IMR-90 (cell line): ENCODE data around the gene GRIK5. TPM values are rescaled to one million over a fixed set of nuclear protein-coding genes. Genes with fewer than 3 reads are reported as not detected.

ENCODE experiments used
- ATAC-seq: fragments of 200-7000 bp; cut with Tn5 transposase; 2 replicates; pipeline ENCODE4 v1.9.1; 2020; ENCODE audit warnings: low read depth, mild to moderate bottlenecking, moderate library complexity
- BruUV-seq: library from RNA; stranded (reverse); fragments of 400-500 nt; replicated peaks from 2 replicates; lab custom pipeline; 2021; lab: Mats Ljungman, UMichigan
- CTCF ChIA-PET: fragments of 300-600 bp; formaldehyde crosslinking; extraction: SDS; loops from one replicate; lab custom pipeline; 2021; ENCODE audit warnings: antibody characterized with exemption; lab: Yijun Ruan, JAX
- POLR2A ChIA-PET: fragments of 300-600 bp; sonication (Branson Sonifier 250); formaldehyde crosslinking; loops from one replicate; lab custom pipeline; 2022; ENCODE audit warnings: antibody characterized with exemption; ENCODE audit not compliant: unreplicated experiment; lab: Charles Lee
- DNase-seq: peaks from one replicate; pipeline ENCODE4 v3.0.0; 2013
- H2AFZ ChIP-seq: replicated peaks from 2 replicates; pipeline ENCODE3; 2013; ENCODE audit warnings: low read length, mild to moderate bottlenecking; ENCODE audit not compliant: poor library complexity
- H2AK5ac ChIP-seq: 2 replicates; pipeline ENCODE4 v1.6.1; 2013; ENCODE audit warnings: low read depth, low read length, inconsistent platforms
- H2AK9ac ChIP-seq: replicated peaks from 2 replicates; pipeline ENCODE3; 2013; ENCODE audit warnings: mild to moderate bottlenecking, low read depth, low read length, moderate library complexity; ENCODE audit not compliant: poor library complexity
- H2BK120ac ChIP-seq: 2 replicates; pipeline ENCODE4 v1.6.1; 2013; ENCODE audit warnings: low read depth, low read length, inconsistent platforms
- H2BK15ac ChIP-seq: 3 replicates; pipeline ENCODE4 v1.6.1; 2013; ENCODE audit warnings: low read depth, low read length, inconsistent platforms
- H2BK20ac ChIP-seq: 2 replicates; pipeline ENCODE4 v1.6.1; 2013; ENCODE audit warnings: low read depth, mild to moderate bottlenecking, inconsistent platforms, low read length, moderate library complexity
- H2BK5ac ChIP-seq: 2 replicates; pipeline ENCODE4 v1.6.1; 2013; ENCODE audit warnings: mild to moderate bottlenecking, low read depth, low read length, inconsistent platforms; ENCODE audit not compliant: poor library complexity, severe bottlenecking
- H3K14ac ChIP-seq: replicated peaks from 2 replicates; pipeline ENCODE4 v1.6.1; 2013; ENCODE audit warnings: low read depth, low read length, inconsistent platforms
- H3K18ac ChIP-seq: 2 replicates; pipeline ENCODE4 v1.6.1; 2013; ENCODE audit warnings: low read depth, low read length, control low read depth
- H3K23ac ChIP-seq: 2 replicates; pipeline ENCODE4 v1.6.1; 2013; ENCODE audit warnings: low read depth, low read length, inconsistent platforms
- H3K27ac ChIP-seq: 2 replicates; pipeline ENCODE4 v1.5.1; 2013; ENCODE audit warnings: mild to moderate bottlenecking, control low read depth, low read length; ENCODE audit not compliant: insufficient read depth
- H3K27me3 ChIP-seq: 2 replicates; pipeline ENCODE4 v1.6.1; 2013; ENCODE audit warnings: low read length; ENCODE audit not compliant: control insufficient read depth, insufficient read depth
- H3K36me3 ChIP-seq: 2 replicates; pipeline ENCODE4 v1.6.1; 2013; ENCODE audit warnings: low read length, mixed read lengths; ENCODE audit not compliant: control insufficient read depth, insufficient read depth
- H3K4ac ChIP-seq: 2 replicates; pipeline ENCODE4 v1.6.1; 2013; ENCODE audit warnings: low read depth, low read length, inconsistent platforms
- H3K4me1 ChIP-seq: 2 replicates; pipeline ENCODE4 v1.6.1; 2013; ENCODE audit warnings: low read length, mixed read lengths; ENCODE audit not compliant: control insufficient read depth, insufficient read depth
- H3K4me2 ChIP-seq: 2 replicates; pipeline ENCODE4 v1.6.1; 2013; ENCODE audit warnings: low read depth, mild to moderate bottlenecking, control low read depth, low read length, moderate library complexity
- H3K4me3 ChIP-seq: 2 replicates; pipeline ENCODE4 v1.5.1; 2013; ENCODE audit warnings: low read depth, mild to moderate bottlenecking, control low read depth, low read length, moderate library complexity; ENCODE audit not compliant: insufficient read depth
- H3K56ac ChIP-seq: 2 replicates; pipeline ENCODE4 v1.6.1; 2013; ENCODE audit warnings: low read length, inconsistent platforms; ENCODE audit not compliant: insufficient read depth; ENCODE audit errors: extremely low read depth
- H3K79me1 ChIP-seq, 2 experiments: 2 replicates each; pipeline ENCODE4 v1.6.1; 2013; ENCODE audit warnings: low read length in 2 of 2, inconsistent platforms in 1 of 2, low read depth in 1 of 2
- H3K9ac ChIP-seq: 2 replicates; pipeline ENCODE4 v1.6.1; 2013; ENCODE audit warnings: low read depth, low read length, control low read depth
- H3K9me1 ChIP-seq: 2 replicates; pipeline ENCODE4 v1.6.1; 2013; ENCODE audit warnings: low read length, inconsistent platforms; ENCODE audit not compliant: insufficient read depth
- H3K9me3 ChIP-seq: 2 replicates; pipeline ENCODE4 v1.6.1; 2013; ENCODE audit warnings: low read length; ENCODE audit not compliant: control insufficient read depth, insufficient read depth
- H4K20me1 ChIP-seq: 2 replicates; pipeline ENCODE4 v1.6.1; 2013; ENCODE audit warnings: low read length, inconsistent platforms; ENCODE audit not compliant: insufficient read depth
- H4K5ac ChIP-seq: 2 replicates; pipeline ENCODE4 v1.6.1; 2013; ENCODE audit warnings: mild to moderate bottlenecking, low read depth, low read length, control low read depth
- H4K8ac ChIP-seq, 2 experiments: 2 replicates each; pipeline ENCODE4 v1.6.1; 2013; ENCODE audit warnings: low read depth in 2 of 2, low read length in 2 of 2, control low read depth in 1 of 2, inconsistent platforms in 1 of 2
- H4K91ac ChIP-seq: 2 replicates; pipeline ENCODE4 v1.6.1; 2013; ENCODE audit warnings: low read depth, low read length, inconsistent platforms; ENCODE audit not compliant: insufficient read depth
- CEBPB ChIP-seq: IDR thresholded peaks from 2 replicates; pipeline ENCODE4 v1.6.1; 2012; ENCODE audit warnings: low read depth, low read length, improper control_type of control experiment
- CHD1 ChIP-seq: IDR thresholded peaks from 2 replicates; pipeline ENCODE4 v1.6.1; 2012; ENCODE audit warnings: low read depth, low read length, improper control_type of control experiment
- FOS ChIP-seq: fragments of 150-350 bp; IDR thresholded peaks from 2 replicates; pipeline ENCODE4 v1.6.1; 2016; ENCODE audit warnings: low read depth, low read length
- MAZ ChIP-seq: IDR thresholded peaks from 2 replicates; pipeline ENCODE4 v1.6.1; 2012; ENCODE audit warnings: low read depth, mild to moderate bottlenecking, low read length, improper control_type of control experiment, moderate library complexity, borderline replicate concordance
- NFE2L2 ChIP-seq: fragments of 150-350 bp; IDR thresholded peaks from 2 replicates; pipeline ENCODE4 v1.6.1; 2016; ENCODE audit warnings: low read depth, mild to moderate bottlenecking, low read length
- RAD21 ChIP-seq: IDR thresholded peaks from 2 replicates; pipeline ENCODE4 v1.6.1; 2012; ENCODE audit warnings: low read length, improper control_type of control experiment
- RCOR1 ChIP-seq: IDR thresholded peaks from 2 replicates; pipeline ENCODE4 v1.6.1; 2012; ENCODE audit warnings: mild to moderate bottlenecking, low read length, improper control_type of control experiment; ENCODE audit not compliant: insufficient replicate concordance
- RFX5 ChIP-seq: IDR thresholded peaks from 2 replicates; pipeline ENCODE4 v1.8.0; 2012; ENCODE audit warnings: low read depth, mild to moderate bottlenecking, low read length, moderate library complexity
- WGBS, 2 experiments: methylation state at CpG; one replicate each; pipeline versions ENCODE4 v1.1.5 to v1.1.7; 2013; ENCODE audit warnings: missing lambda C conversion rate in 2 of 2; ENCODE audit not compliant: insufficient read length in 1 of 2; ENCODE audit errors: extremely low coverage in 2 of 2; 5-methylcytosine and 5-hydroxymethylcytosine counted together
- dilution Hi-C: fragments of 300-500 bp; cut with HindIII; formaldehyde crosslinking; loops from one replicate; pipeline ENCODE4 v1.14.3; 2018; ENCODE audit warnings: low sequenced_read_pairs; ENCODE audit not compliant: unreplicated experiment
- in situ Hi-C: fragments of 300-500 bp; cut with MboI; formaldehyde crosslinking; loops from 3 replicates; pipeline ENCODE4 v1.14.3; 2019; ENCODE audit warnings: low sequenced_read_pairs, inconsistent platforms, mixed read lengths
- intact Hi-C: fragments of 100-400 bp; cut with micrococcal nuclease; formaldehyde crosslinking; loops from 2 replicates; pipeline ENCODE4 v1.10.0; 2022
- polyA plus RNA-seq, 3 experiments: library from polyadenylated mRNA; depleted of rRNA; stranded (reverse); fragments of >200 nt; gene quantifications; 2 replicates each; pipeline ENCODE4 v1.2.3, GENCODE V29; 2012; ENCODE audit warnings: low replicate concordance in 1 of 3
- total RNA-seq: library from RNA; depleted of rRNA; stranded (reverse); fragments of >200 nt; gene quantifications from 2 replicates; pipeline ENCODE4 v1.2.3, GENCODE V29; 2012
- TF ChIP-seq, protein P1 (sequence below): fragments of 150-350 bp; IDR thresholded peaks from 2 replicates; pipeline ENCODE4 v1.6.1; 2017; ENCODE audit warnings: mild to moderate bottlenecking, antibody characterized with exemption, low read length, low read depth
- TF ChIP-seq, protein P2 (sequence below): fragments of 150-350 bp; IDR thresholded peaks from 2 replicates; pipeline ENCODE4 v1.6.1; 2016; ENCODE audit warnings: low read depth, mild to moderate bottlenecking, low read length, moderate library complexity, borderline replicate concordance
- TF ChIP-seq, protein P3 (sequence below): conservative IDR thresholded peaks from 2 replicates; pipeline ENCODE4 v1.5.1; 2012; ENCODE audit warnings: mild to moderate bottlenecking, low read depth, low read length, improper control_type of control experiment

Gene GRIK5
- total and polyA plus RNA-seq, 2 of the 4 experiments (the other 2 are of a cell fraction): 0.10 TPM; not detected in 1

DNA sequence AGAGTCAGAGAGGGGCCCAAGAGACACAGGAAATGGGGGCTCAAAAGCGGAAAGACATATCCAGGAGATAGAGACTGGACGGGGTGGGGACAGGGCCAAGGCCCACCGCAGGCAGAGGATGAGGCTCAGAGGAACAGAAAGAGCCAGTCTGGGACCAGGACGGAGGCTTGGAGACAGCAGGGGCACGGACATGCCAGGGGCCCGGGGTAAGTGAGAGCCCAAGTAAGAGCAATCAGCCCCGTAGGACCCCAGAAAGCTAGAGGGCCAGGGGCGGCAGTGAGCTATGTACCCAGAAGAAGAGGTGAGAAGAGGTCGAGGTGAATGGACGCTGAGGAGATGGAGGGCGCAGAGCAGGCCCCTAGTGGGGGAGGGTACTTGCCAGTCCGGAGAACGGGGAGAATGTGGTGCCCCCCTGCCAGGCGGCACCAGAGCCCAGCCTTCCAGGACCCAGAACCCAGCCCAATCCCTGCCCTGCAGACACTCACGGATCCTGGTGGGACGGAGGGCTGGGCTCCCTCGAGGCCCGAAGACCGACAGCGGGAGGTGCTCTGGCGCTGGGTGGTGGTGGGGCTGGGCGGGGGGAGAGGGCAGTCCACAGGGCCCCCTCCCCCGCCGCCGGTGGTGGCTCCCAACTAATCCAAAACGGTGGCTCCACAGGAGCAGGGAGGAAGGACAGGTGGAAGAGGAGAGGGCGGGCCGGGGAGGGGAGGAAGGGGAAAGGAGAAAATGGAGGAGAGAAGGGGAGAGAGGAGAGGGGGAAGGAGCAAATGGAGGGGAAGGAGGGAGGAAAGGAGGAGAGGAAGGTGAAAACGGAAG, 1.0 kb downstream of the GRIK5 start:
- TF ChIP-seq CEBPB (no peak), CHD1 (no peak), RCOR1 (no peak), MAZ (no peak), RAD21 (no peak), NFE2L2 (no peak), RFX5 (no peak), FOS (no peak)
- TF ChIP-seq, protein P1, sequence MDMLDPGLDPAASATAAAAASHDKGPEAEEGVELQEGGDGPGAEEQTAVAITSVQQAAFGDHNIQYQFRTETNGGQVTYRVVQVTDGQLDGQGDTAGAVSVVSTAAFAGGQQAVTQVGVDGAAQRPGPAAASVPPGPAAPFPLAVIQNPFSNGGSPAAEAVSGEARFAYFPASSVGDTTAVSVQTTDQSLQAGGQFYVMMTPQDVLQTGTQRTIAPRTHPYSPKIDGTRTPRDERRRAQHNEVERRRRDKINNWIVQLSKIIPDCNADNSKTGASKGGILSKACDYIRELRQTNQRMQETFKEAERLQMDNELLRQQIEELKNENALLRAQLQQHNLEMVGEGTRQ: no peak
- TF ChIP-seq, protein P2, sequence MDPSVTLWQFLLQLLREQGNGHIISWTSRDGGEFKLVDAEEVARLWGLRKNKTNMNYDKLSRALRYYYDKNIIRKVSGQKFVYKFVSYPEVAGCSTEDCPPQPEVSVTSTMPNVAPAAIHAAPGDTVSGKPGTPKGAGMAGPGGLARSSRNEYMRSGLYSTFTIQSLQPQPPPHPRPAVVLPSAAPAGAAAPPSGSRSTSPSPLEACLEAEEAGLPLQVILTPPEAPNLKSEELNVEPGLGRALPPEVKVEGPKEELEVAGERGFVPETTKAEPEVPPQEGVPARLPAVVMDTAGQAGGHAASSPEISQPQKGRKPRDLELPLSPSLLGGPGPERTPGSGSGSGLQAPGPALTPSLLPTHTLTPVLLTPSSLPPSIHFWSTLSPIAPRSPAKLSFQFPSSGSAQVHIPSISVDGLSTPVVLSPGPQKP: no peak
- TF ChIP-seq, protein P3, sequence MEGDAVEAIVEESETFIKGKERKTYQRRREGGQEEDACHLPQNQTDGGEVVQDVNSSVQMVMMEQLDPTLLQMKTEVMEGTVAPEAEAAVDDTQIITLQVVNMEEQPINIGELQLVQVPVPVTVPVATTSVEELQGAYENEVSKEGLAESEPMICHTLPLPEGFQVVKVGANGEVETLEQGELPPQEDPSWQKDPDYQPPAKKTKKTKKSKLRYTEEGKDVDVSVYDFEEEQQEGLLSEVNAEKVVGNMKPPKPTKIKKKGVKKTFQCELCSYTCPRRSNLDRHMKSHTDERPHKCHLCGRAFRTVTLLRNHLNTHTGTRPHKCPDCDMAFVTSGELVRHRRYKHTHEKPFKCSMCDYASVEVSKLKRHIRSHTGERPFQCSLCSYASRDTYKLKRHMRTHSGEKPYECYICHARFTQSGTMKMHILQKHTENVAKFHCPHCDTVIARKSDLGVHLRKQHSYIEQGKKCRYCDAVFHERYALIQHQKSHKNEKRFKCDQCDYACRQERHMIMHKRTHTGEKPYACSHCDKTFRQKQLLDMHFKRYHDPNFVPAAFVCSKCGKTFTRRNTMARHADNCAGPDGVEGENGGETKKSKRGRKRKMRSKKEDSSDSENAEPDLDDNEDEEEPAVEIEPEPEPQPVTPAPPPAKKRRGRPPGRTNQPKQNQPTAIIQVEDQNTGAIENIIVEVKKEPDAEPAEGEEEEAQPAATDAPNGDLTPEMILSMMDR: no peak
- intact Hi-C loops: no loop called here
- DNase-seq: no peak

More for the DNA sequence above, 1.0 kb downstream of the GRIK5 start:
- Histone ChIP-seq H3K14ac (no peak overlapping the region), H2BK15ac (no peak overlapping the region), H3K18ac (no peak overlapping the region), H3K4me2 (no peak overlapping the region), H2AK9ac (no peak overlapping the region), H3K9ac (no peak overlapping the region), H2BK20ac (no peak overlapping the region), H3K36me3 (no peaks in the 10 kb centered on the region), H3K4ac (no peak overlapping the region), H3K27me3 (peaks cover 57% of the 10 kb centered on the region), H3K9me1 (no peaks in the 10 kb centered on the region), H3K9me3 (no peaks in the 10 kb centered on the region), H3K27ac (no peak overlapping the region), H2BK120ac (no peak overlapping the region), H2BK5ac (no peak overlapping the region), H2AK5ac (no peak overlapping the region), H3K23ac (no peak overlapping the region), H4K5ac (no peak overlapping the region), H4K91ac (no peak overlapping the region), H3K56ac (no peak overlapping the region), H3K4me1 (no peaks in the 10 kb centered on the region), H3K4me3 (no peak overlapping the region), H2AFZ (no peak overlapping the region), H4K8ac (no peak overlapping the region), H3K79me1 (no peaks in the 10 kb centered on the region), H4K20me1 (no peaks in the 10 kb centered on the region)
- ATAC-seq: no peak
- in situ Hi-C loops: no loop called here
- no TSS peak for BruUV-seq
- ChIA-PET CTCF (no interaction called here), POLR2A (no interaction called here)
- 22% methylated on average over 5 of the region's 29 CpGs; no CpG with 5 or more reads in 1 of the 2 experiments for WGBS, 2 experiments
- dilution Hi-C loops: no loop called here
